HCT116 (cell line): Measurements from ENCODE around the gene CYP3A7. TPM values are rescaled to one million over a fixed set of nuclear protein-coding genes. Genes with fewer than 3 reads are reported as not detected.

ENCODE experiments used
- ATAC-seq: fragments of 200-7000 bp; cut with Tn5 transposase; 2 replicates; pipeline ENCODE4 v1.9.1; 2020; ENCODE audit warnings: mild to moderate bottlenecking, moderate library complexity
- BruUV-seq: library from RNA; stranded (reverse); fragments of 400-500 nt; replicated peaks from 2 replicates; lab custom pipeline; 2021; lab: Mats Ljungman, UMichigan
- CTCF ChIA-PET: fragments of 300-600 bp; sonication (Branson Sonifier 250); formaldehyde crosslinking; loops from one replicate; lab custom pipeline; 2021; ENCODE audit warnings: antibody characterized with exemption; lab: Charles Lee
- POLR2A ChIA-PET: fragments of 300-600, 350-600 bp; sonication (Branson Sonifier 250); formaldehyde crosslinking; loops from one replicate; lab custom pipeline; 2021; ENCODE audit warnings: antibody characterized with exemption; lab: Charles Lee
- RAD21 ChIA-PET, 2 experiments: fragments of 300-600 bp; sonication (Branson Sonifier 250); formaldehyde crosslinking; loops; one replicate each; lab custom pipeline; 2023; ENCODE audit warnings: low total read pairs in 2 of 2; ENCODE audit not compliant: uncharacterized antibody in 2 of 2, unreplicated experiment in 2 of 2, low non-redundant PET in 1 of 2; lab: Charles Lee
- DNase-seq: peaks from one replicate; pipeline ENCODE4 v3.0.0-alpha.2; 2010; ENCODE audit warnings: low read depth, low spot score
- H2AFZ ChIP-seq: fragments of 200-600 bp; shearing (Covaris generic), sonication (generic); 2 replicates; pipeline ENCODE4 v1.6.1; 2017; ENCODE audit warnings: low read depth, mixed run types, mixed read lengths, antibody characterized with exemption, low read length; ENCODE audit not compliant: poor library complexity, severe bottlenecking
- H3K27ac ChIP-seq: 2 replicates; pipeline ENCODE4 v1.5.1; 2012; ENCODE audit warnings: low read depth, low read length
- H3K27me3 ChIP-seq: fragments of 200-600 bp; sonication (generic); 2 replicates; pipeline ENCODE4 v1.6.1; 2016; ENCODE audit warnings: mixed run types, low read length, mixed read lengths; ENCODE audit not compliant: insufficient read depth
- H3K36me3 ChIP-seq, 2 experiments: fragments of 200-500 bp in 1 of 2; fragments of 200-600 bp in 1 of 2; sonication (Bioruptor generic) in 1 of 2; sonication (generic) in 1 of 2; 2 replicates each; pipeline versions ENCODE4 v1.5.1 to v1.6.1; 2014 to 2016; ENCODE audit warnings: low read length in 2 of 2, inconsistent platforms in 1 of 2, mixed read lengths in 1 of 2, mixed run types in 1 of 2; ENCODE audit not compliant: insufficient read depth in 2 of 2, control insufficient read depth in 1 of 2
- H3K4me1 ChIP-seq, 2 experiments: fragments of 200-600 bp in 1 of 2; sonication (generic) in 1 of 2; 2 replicates each; pipeline versions ENCODE4 v1.5.1 to v1.6.1; 2012 to 2017; ENCODE audit warnings: low read length in 2 of 2, inconsistent platforms in 1 of 2, mild to moderate bottlenecking in 1 of 2, mixed read lengths in 1 of 2, mixed run types in 1 of 2, moderate library complexity in 1 of 2; ENCODE audit not compliant: insufficient read depth in 2 of 2, control insufficient read depth in 1 of 2
- H3K4me2 ChIP-seq: fragments of 200-600 bp; sonication (generic); 2 replicates; pipeline ENCODE4 v1.6.1; 2017; ENCODE audit warnings: mixed run types, low read length, mixed read lengths
- H3K4me3 ChIP-seq, 2 experiments: fragments of 200-600 bp in 1 of 2; sonication (generic) in 1 of 2; replicated peaks in 1 of 2; 2 replicates each; pipeline ENCODE4 v1.5.1; 2011 to 2016; ENCODE audit warnings: low read length in 2 of 2, control low read depth in 1 of 2, low read depth in 1 of 2, mild to moderate bottlenecking in 1 of 2, mixed read lengths in 1 of 2, mixed run types in 1 of 2
- H3K79me2 ChIP-seq: fragments of 200-600 bp; sonication (generic); 2 replicates; pipeline ENCODE4 v1.6.1; 2017; ENCODE audit warnings: mild to moderate bottlenecking, mixed run types, low read length, moderate library complexity, mixed read lengths; ENCODE audit not compliant: insufficient read depth
- H3K9ac ChIP-seq: fragments of 200-600 bp; sonication (generic); 2 replicates; pipeline ENCODE4 v1.6.1; 2016; ENCODE audit warnings: low read length, mixed read lengths
- H3K9me2 ChIP-seq: fragments of 200-600 bp; sonication (generic), shearing (Covaris generic); 2 replicates; pipeline ENCODE4 v1.6.1; 2017; ENCODE audit warnings: mixed run types, mild to moderate bottlenecking, moderate library complexity; ENCODE audit not compliant: insufficient read depth
- H3K9me3 ChIP-seq, 2 experiments: fragments of 200-500 bp in 1 of 2; fragments of 200-600 bp in 1 of 2; sonication (Bioruptor generic) in 1 of 2; sonication (generic) in 1 of 2; 2 replicates each; pipeline ENCODE4 v1.6.1; 2014 to 2017; ENCODE audit warnings: low read length in 2 of 2, mixed read lengths in 2 of 2, inconsistent platforms in 1 of 2, low read depth in 1 of 2, mild to moderate bottlenecking in 1 of 2, mixed run types in 1 of 2, moderate library complexity in 1 of 2; ENCODE audit not compliant: control insufficient read depth in 1 of 2, insufficient read depth in 1 of 2
- H4K20me1 ChIP-seq: fragments of 200-600 bp; sonication (generic), shearing (Covaris generic); 2 replicates; pipeline ENCODE4 v1.6.1; 2017; ENCODE audit warnings: mixed run types, mild to moderate bottlenecking, moderate library complexity; ENCODE audit not compliant: insufficient read depth
- CEBPB ChIP-seq: IDR thresholded peaks from 2 replicates; pipeline ENCODE4 v1.6.1; 2012; ENCODE audit warnings: low read depth
- CTCF ChIP-seq, 3 experiments: fragments of 200-600 bp in 1 of 3; sonication (generic) in 1 of 3; IDR thresholded peaks in 2 of 3; conservative IDR thresholded peaks in 1 of 3; 2 replicates each; pipeline ENCODE4 v1.5.1; 2012 to 2017; ENCODE audit warnings: low read depth in 2 of 3, low read length in 2 of 3, antibody characterized with exemption in 1 of 3, borderline replicate concordance in 1 of 3, control low read depth in 1 of 3, mild to moderate bottlenecking in 1 of 3, mixed read lengths in 1 of 3, mixed run types in 1 of 3, moderate library complexity in 1 of 3; ENCODE audit not compliant: insufficient read depth in 1 of 3
- ELF1 ChIP-seq: IDR thresholded peaks from 2 replicates; pipeline ENCODE4 v1.6.1; 2012; ENCODE audit warnings: low read depth, borderline replicate concordance
- EZH2phosphoT487 ChIP-seq: fragments of 200-600 bp; IDR thresholded peaks from 2 replicates; pipeline ENCODE4 v1.6.1; 2018; ENCODE audit warnings: antibody characterized with exemption, borderline replicate concordance
- JUND ChIP-seq: IDR thresholded peaks from 2 replicates; pipeline ENCODE4 v1.6.1; 2012
- MAX ChIP-seq: IDR thresholded peaks from 2 replicates; pipeline ENCODE4 v1.6.1; 2012
- POLR2AphosphoS5 ChIP-seq: IDR thresholded peaks from 2 replicates; pipeline ENCODE4 v1.6.1; 2011; ENCODE audit warnings: mild to moderate bottlenecking, low read depth, low read length, moderate library complexity
- REST ChIP-seq: IDR thresholded peaks from 2 replicates; pipeline ENCODE4 v1.6.1; 2012; ENCODE audit warnings: low read depth
- SIN3A ChIP-seq: IDR thresholded peaks from 2 replicates; pipeline ENCODE4 v1.6.1; 2012; ENCODE audit warnings: low read depth
- SP1 ChIP-seq: IDR thresholded peaks from 2 replicates; pipeline ENCODE4 v1.6.1; 2012; ENCODE audit warnings: low read depth
- TCF7L2 ChIP-seq: IDR thresholded peaks from 2 replicates; pipeline ENCODE4 v1.7.0; 2011; ENCODE audit warnings: borderline replicate concordance, inconsistent platforms; ENCODE audit not compliant: insufficient read depth, insufficient read length; ENCODE audit errors: extremely low read depth
- ZBTB33 ChIP-seq: IDR thresholded peaks from 2 replicates; pipeline ENCODE4 v1.6.1; 2011; ENCODE audit warnings: mild to moderate bottlenecking, low read length, moderate library complexity; ENCODE audit not compliant: insufficient replicate concordance; ENCODE audit errors: extremely low read depth
- ZFX ChIP-seq: fragments of 450-650 bp; IDR thresholded peaks from 2 replicates; pipeline ENCODE4 v1.6.1; 2017
- ZNF274 ChIP-seq: fragments of 200-500 bp; sonication (Bioruptor generic); IDR thresholded peaks from 2 replicates; pipeline ENCODE4 v1.6.1; 2014; ENCODE audit warnings: mild to moderate bottlenecking, low read depth, low read length, inconsistent platforms
- intact Hi-C: fragments of 100-400 bp; cut with micrococcal nuclease; formaldehyde crosslinking; loops from 2 replicates; pipeline ENCODE4 v1.10.0; 2022
- total RNA-seq: library from RNA; stranded (reverse); gene quantifications from one replicate; pipeline ENCODE4 v1.2.1, GENCODE V29; 2021; ENCODE audit not compliant: unreplicated experiment

The CYP3A7 gene
- total RNA-seq, 1 experiment from 2014 or later: not detected

GRCh38 chr7:99669782-99670181 is 65.2 kb downstream of the CYP3A7 start (continued):
- no peak for TF ChIP-seq ZBTB33
- TF ChIP-seq, all 23 proteins: peak for 0

- ChIA-PET POLR2A (no interaction called here), CTCF (no interaction called here), RAD21 (no interaction called here)
- Histone ChIP-seq H3K27ac (no peak overlapping the region), H3K36me3 (no peaks in the 10 kb centered on the region), H3K4me2 (no peak overlapping the region), H3K79me2 (no peaks in the 10 kb centered on the region), H3K27me3 (no peaks in the 10 kb centered on the region), H3K4me3 (no peak overlapping the region), H3K4me1 (no peaks in the 10 kb centered on the region), H4K20me1 (no peaks in the 10 kb centered on the region), H3K9me3 (no peaks in the 10 kb centered on the region), H3K9ac (no peak overlapping the region), H3K9me2 (no peaks in the 10 kb centered on the region), H2AFZ (no peak overlapping the region)
- no peak for TF ChIP-seq SP1
- no peak for TF ChIP-seq POLR2AphosphoS5
- TF ChIP-seq SIN3A: no peak
- no peak for TF ChIP-seq JUND
- TF ChIP-seq MAX: no peak
- TF ChIP-seq CEBPB: no peak
- no peak for TF ChIP-seq ZNF274
- no peak for TF ChIP-seq TCF7L2
- no peak for TF ChIP-seq CTCF (IDR thresholded peaks at IDR 0.05 in 2 of 3, conservative IDR thresholded peaks at IDR 0.05 in 1 of 3; ENCODE audit: borderline replicate concordance in 1 of 3, insufficient read depth in 1 of 3, low read depth in 2 of 3, low read length in 2 of 3)
- TF ChIP-seq EZH2phosphoT487: no peak
- no peak for TF ChIP-seq ELF1
- TF ChIP-seq REST: no peak
- TF ChIP-seq ZFX: no peak
- ATAC-seq: no peak
- intact Hi-C loops: no loop called here
- no peak for DNase-seq
- BruUV-seq: no TSS peak
These were observed 66.5 kb downstream of the CYP3A7 start for GRCh38 chr7:99668541-99668940.
